Esophagus squamous epithelium (tissue), 4 donors: ENCODE data around the gene NAV2.

Experiments used
- CTCF ChIP-seq, 6 experiments: fragments of 450-650 bp in 4 of 6; fragments of 200-600 bp in 2 of 6; sonication (generic) in 2 of 6; IDR thresholded peaks; one replicate each; pipeline ENCODE4 v1.5.1; 2016 to 2019; ENCODE audit warnings: antibody characterized with exemption in 6 of 6, mild to moderate bottlenecking in 4 of 6, moderate library complexity in 4 of 6
- POLR2A ChIP-seq, 4 donors: fragments of 450-650 bp; IDR thresholded peaks; one replicate each; pipeline ENCODE4 v1.6.1; 2017; ENCODE audit warnings: antibody characterized with exemption in 4 of 4, mild to moderate bottlenecking in 4 of 4, moderate library complexity in 3 of 4

- TF ChIP-seq POLR2A (IDR thresholded peaks at IDR 0.05) = no peak
- no peak for TF ChIP-seq CTCF (IDR thresholded peaks at IDR 0.05)
Observed at GRCh38 chr11:19844012-19844411, 131.4 kb downstream of the NAV2 start.
